ENCODE results near the gene SEC14L1.

Gene SEC14L1

DNA sequence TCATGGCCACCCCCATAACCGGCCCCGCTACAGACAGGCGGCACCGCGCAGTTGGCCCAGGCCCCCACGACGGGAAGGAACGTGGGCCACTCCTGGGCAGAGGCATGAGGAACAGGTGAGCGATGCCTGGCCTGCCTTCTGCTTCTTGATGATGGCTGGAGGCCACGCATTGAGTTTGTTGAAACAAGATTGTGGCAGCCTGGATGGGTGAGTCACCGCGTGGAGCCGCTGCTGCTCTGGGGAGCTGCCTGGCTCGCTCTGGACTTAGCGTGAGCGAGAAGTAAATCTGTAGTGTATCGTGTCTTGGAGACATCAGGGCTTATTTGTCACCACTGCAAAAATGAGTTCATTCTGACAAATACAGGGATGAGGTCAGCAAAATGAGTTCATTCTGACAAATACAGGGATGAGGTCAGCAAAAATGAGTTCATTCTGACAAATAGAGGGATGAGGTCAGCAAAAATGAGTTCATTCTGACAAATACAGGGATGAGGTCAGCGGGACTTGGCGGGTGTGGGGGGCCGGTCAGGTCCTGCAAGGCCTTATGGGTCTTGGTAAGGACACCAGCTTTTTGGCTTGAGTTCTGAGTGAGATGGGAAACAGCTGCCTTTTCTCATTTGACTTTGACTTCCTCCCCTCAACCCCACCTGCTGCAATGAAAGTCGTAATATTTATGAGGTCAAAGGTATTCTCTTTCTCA is 93.0 kb downstream of the SEC14L1 start (continued):
- TF ChIP-seq PRDM4 (tag by site-specific recombination; IDR thresholded peaks at IDR 0.05) (peak; percentile 51; the same call in 1 of the 2 replicates), ZFP41 (tag by site-specific recombination; IDR thresholded peaks at IDR 0.05; ENCODE audit: borderline replicate concordance) (no peak), ZNF239 (tag by site-specific recombination; IDR thresholded peaks at IDR 0.05) (0 out of 2 replicates have a peak, but pooled peaks have one; percentile 37), ZNF548 (tag by site-specific recombination; IDR thresholded peaks at IDR 0.05) (peak; percentile 92), ZNF394 (tag by site-specific recombination; IDR thresholded peaks at IDR 0.05; ENCODE audit: borderline replicate concordance) (peak; percentile 96), ZNF138 (tag by site-specific recombination; IDR thresholded peaks at IDR 0.05; ENCODE audit: borderline replicate concordance) (no peak), TCF7L2 (IDR thresholded peaks at IDR 0.05; ENCODE audit: borderline replicate concordance, low read depth, low read length) (no peak), ZNF211 (tag by site-specific recombination; IDR thresholded peaks at IDR 0.05; ENCODE audit: low read depth) (peak; percentile 58; the same call in 1 of the 2 replicates), KLF17 (tag by site-specific recombination; IDR thresholded peaks at IDR 0.05) (peak; percentile 91), ZNF600 (tag by site-specific recombination; IDR thresholded peaks at IDR 0.05) (peak; percentile 44; the same call in 1 of the 2 replicates), HOXA7 (CRISPR knock-in tag; IDR thresholded peaks at IDR 0.05; ENCODE audit: borderline replicate concordance) (no peak), ZSCAN30 (tag by site-specific recombination; IDR thresholded peaks at IDR 0.05) (no peak; the same call in 1 of the 2 replicates), ZNF555 (tag by site-specific recombination; conservative IDR thresholded peaks at IDR 0.05) (peak; percentile 22; the same call in 1 of the 2 replicates), ZNF621 (tag by site-specific recombination; IDR thresholded peaks at IDR 0.05) (peak; percentile 84; the same call in 1 of the 2 replicates), ZNF121 (tag by site-specific recombination; IDR thresholded peaks at IDR 0.05) (no peak), PRDM2 (tag by site-specific recombination; IDR thresholded peaks at IDR 0.05; ENCODE audit: borderline replicate concordance) (no peak), ZBTB48 (tag by site-specific recombination; IDR thresholded peaks at IDR 0.05) (no peak), ZNF529 (tag by site-specific recombination; IDR thresholded peaks at IDR 0.05; ENCODE audit: insufficient replicate concordance) (no peak), SP7 (tag by site-specific recombination; IDR thresholded peaks at IDR 0.05) (peak; percentile 98), KLF16 (tag by site-specific recombination; IDR thresholded peaks at IDR 0.05) (peak; percentile 86), ZNF501 (tag by site-specific recombination; IDR thresholded peaks at IDR 0.05) (peak; percentile 86), ZNF146 (tag by site-specific recombination; IDR thresholded peaks at IDR 0.05) (no peak; the same call in 1 of the 2 replicates), ZNF341 (tag by site-specific recombination; IDR thresholded peaks at IDR 0.05; ENCODE audit: low read depth) (no peak)
- TF ChIP-seq, protein P1, sequence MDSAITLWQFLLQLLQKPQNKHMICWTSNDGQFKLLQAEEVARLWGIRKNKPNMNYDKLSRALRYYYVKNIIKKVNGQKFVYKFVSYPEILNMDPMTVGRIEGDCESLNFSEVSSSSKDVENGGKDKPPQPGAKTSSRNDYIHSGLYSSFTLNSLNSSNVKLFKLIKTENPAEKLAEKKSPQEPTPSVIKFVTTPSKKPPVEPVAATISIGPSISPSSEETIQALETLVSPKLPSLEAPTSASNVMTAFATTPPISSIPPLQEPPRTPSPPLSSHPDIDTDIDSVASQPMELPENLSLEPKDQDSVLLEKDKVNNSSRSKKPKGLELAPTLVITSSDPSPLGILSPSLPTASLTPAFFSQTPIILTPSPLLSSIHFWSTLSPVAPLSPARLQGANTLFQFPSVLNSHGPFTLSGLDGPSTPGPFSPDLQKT (IDR thresholded peaks at IDR 0.05; ENCODE audit: borderline replicate concordance, low read depth, low read length), result no peak
- TF ChIP-seq, protein P2, sequence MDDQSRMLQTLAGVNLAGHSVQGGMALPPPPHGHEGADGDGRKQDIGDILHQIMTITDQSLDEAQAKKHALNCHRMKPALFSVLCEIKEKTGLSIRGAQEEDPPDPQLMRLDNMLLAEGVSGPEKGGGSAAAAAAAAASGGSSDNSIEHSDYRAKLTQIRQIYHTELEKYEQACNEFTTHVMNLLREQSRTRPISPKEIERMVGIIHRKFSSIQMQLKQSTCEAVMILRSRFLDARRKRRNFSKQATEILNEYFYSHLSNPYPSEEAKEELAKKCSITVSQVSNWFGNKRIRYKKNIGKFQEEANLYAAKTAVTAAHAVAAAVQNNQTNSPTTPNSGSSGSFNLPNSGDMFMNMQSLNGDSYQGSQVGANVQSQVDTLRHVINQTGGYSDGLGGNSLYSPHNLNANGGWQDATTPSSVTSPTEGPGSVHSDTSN (CRISPR knock-in tag; IDR thresholded peaks at IDR 0.05), result no peak
- TF ChIP-seq, protein P3, sequence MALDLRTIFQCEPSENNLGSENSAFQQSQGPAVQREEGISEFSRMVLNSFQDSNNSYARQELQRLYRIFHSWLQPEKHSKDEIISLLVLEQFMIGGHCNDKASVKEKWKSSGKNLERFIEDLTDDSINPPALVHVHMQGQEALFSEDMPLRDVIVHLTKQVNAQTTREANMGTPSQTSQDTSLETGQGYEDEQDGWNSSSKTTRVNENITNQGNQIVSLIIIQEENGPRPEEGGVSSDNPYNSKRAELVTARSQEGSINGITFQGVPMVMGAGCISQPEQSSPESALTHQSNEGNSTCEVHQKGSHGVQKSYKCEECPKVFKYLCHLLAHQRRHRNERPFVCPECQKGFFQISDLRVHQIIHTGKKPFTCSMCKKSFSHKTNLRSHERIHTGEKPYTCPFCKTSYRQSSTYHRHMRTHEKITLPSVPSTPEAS (tag by site-specific recombination; IDR thresholded peaks at IDR 0.05), result peak; percentile 79
